Omental fat pad (tissue), 4 donors: Measurements from ENCODE around the gene ZIC3. TPM values are rescaled to one million over a fixed set of nuclear protein-coding genes. Genes with fewer than 3 reads are reported as not detected.

Experiments
- ATAC-seq: fragments of 150-250 bp; one replicate; pipeline ENCODE4 v1.9.1; 2016; ENCODE audit warnings: mild to moderate bottlenecking, moderate library complexity; ENCODE audit not compliant: low FRiP score
- DNase-seq: peaks from one replicate; pipeline ENCODE4 v3.0.0-alpha.2; 2019; ENCODE audit warnings: low spot score
- CTCF ChIP-seq, 3 donors: fragments of 450-650 bp; IDR thresholded peaks; one replicate each; pipeline ENCODE4 v1.5.1; 2016 to 2017; ENCODE audit warnings: antibody characterized with exemption in 3 of 3, mild to moderate bottlenecking in 3 of 3, moderate library complexity in 2 of 3
- total RNA-seq, 4 donors: library from RNA; depleted of rRNA; stranded (reverse); fragments of >200 nt; gene quantifications; one replicate each; pipeline ENCODE4 v1.1.0, GENCODE V29; 2016

Gene ZIC3
- total RNA-seq = not detected

- no peak for DNase-seq
- peak; percentile 63 for ATAC-seq
- TF ChIP-seq CTCF (IDR thresholded peaks at IDR 0.05) = no peak
Observed at GRCh38 chrX:137565921-137566745, at the start of gene ZIC3. ZIC3 (plus strand) TSS chrX:137566127; CDS start chrX:137566692, 565 bp downstream.

GRCh38 chrX:137519459-137519858, 46.5 kb upstream of the ZIC3 start:
- ATAC-seq = no peak
- DNase-seq = no peak
- TF ChIP-seq CTCF (IDR thresholded peaks at IDR 0.05) = no peak

- ATAC-seq (no peak), DNase-seq (no peak)
- no peak for TF ChIP-seq CTCF (IDR thresholded peaks at IDR 0.05)
Observed at GRCh38 chrX:137545711-137546651, 19.9 kb upstream of the ZIC3 start.

GRCh38 chrX:137547291-137547690, 18.6 kb upstream of the ZIC3 start:
- no peak for TF ChIP-seq CTCF (IDR thresholded peaks at IDR 0.05)
- DNase-seq (no peak), ATAC-seq (no peak)

GRCh38 chrX:137548261-137548660, 17.7 kb upstream of the ZIC3 start:
- DNase-seq = no peak
- no peak for ATAC-seq
- no peak for TF ChIP-seq CTCF (IDR thresholded peaks at IDR 0.05)

GRCh38 chrX:137549073-137549472, 16.9 kb upstream of the ZIC3 start:
- no peak for ATAC-seq
- no peak for TF ChIP-seq CTCF (IDR thresholded peaks at IDR 0.05)
- no peak for DNase-seq
